Chondrocyte (in vitro differentiated cells): Measurements from ENCODE around the gene WDR48. TPM values are rescaled to one million over a fixed set of nuclear protein-coding genes. Genes with fewer than 3 reads are reported as not detected.

Source experiments
- DNase-seq: peaks from one replicate; pipeline ENCODE4 v3.0.0; 2021; ENCODE audit warnings: mixed read lengths, low spot score
- H3K27ac Mint-ChIP-seq: one replicate; pipeline ENCODE4 v1.8.0; 2021; ENCODE audit warnings: mild to moderate bottlenecking, moderate library complexity, mixed read lengths; ENCODE audit not compliant: unreplicated experiment
- H3K27me3 Mint-ChIP-seq: 2 replicates; pipeline ENCODE4 v1.8.0; 2021; ENCODE audit warnings: low read depth, mixed read lengths
- H3K36me3 Mint-ChIP-seq: 2 replicates; pipeline ENCODE4 v1.8.0; 2021; ENCODE audit warnings: low read depth, mixed read lengths
- H3K4me1 Mint-ChIP-seq: 2 replicates; pipeline ENCODE4 v1.8.0; 2021; ENCODE audit warnings: low read depth, mild to moderate bottlenecking, mixed read lengths
- H3K4me3 Mint-ChIP-seq: one replicate; pipeline ENCODE4 v1.8.0; 2021; ENCODE audit warnings: mild to moderate bottlenecking, moderate library complexity, mixed read lengths; ENCODE audit not compliant: unreplicated experiment
- H3K9me3 Mint-ChIP-seq: 2 replicates; pipeline ENCODE4 v1.8.0; 2021; ENCODE audit warnings: low read depth, mixed read lengths
- CTCF ChIP-seq: fragments of 200-600 bp; sonication (generic); IDR thresholded peaks from 2 replicates; pipeline ENCODE4 v1.5.0; 2021; ENCODE audit warnings: antibody characterized with exemption, mild to moderate bottlenecking, moderate library complexity
- total RNA-seq: library from RNA; stranded (reverse); gene quantifications from 3 replicates; pipeline ENCODE4 v1.2.1, GENCODE V29; 2021

Gene WDR48
- total RNA-seq, 1 donor from 2014 or later, result 31.8 TPM

- Mint-ChIP-seq H3K4me1 (peaks cover 52% of the 10 kb centered on the region), H3K4me3 (no peak overlapping the region), H3K36me3 (peaks cover 36% of the 10 kb centered on the region), H3K27me3 (no peaks in the 10 kb centered on the region), H3K27ac (peak overlapping the region; percentile 69), H3K9me3 (no peaks in the 10 kb centered on the region)
- DNase-seq, result no peak
- no peak for TF ChIP-seq CTCF
Measured at GRCh38 chr3:39140341-39140971, 88.6 kb downstream of the WDR48 start.

- DNase-seq, result peak; percentile 84
- H3K36me3 Mint-ChIP-seq, result peaks cover 40% of the 10 kb centered on the region
- no peak for TF ChIP-seq CTCF
- no peak overlapping the region for H3K4me3 Mint-ChIP-seq
- H3K9me3 Mint-ChIP-seq, result no peaks in the 10 kb centered on the region
- peak overlapping the region; percentile 69 for H3K27ac Mint-ChIP-seq
- peaks cover 59% of the 10 kb centered on the region for H3K4me1 Mint-ChIP-seq
- no peaks in the 10 kb centered on the region for H3K27me3 Mint-ChIP-seq
Measured at GRCh38 chr3:39141171-39141995, 89.6 kb downstream of the WDR48 start.

- Mint-ChIP-seq H3K4me3 (no peak overlapping the region), H3K9me3 (no peaks in the 10 kb centered on the region), H3K27ac (peak overlapping the region; percentile 61), H3K36me3 (peaks cover 40% of the 10 kb centered on the region), H3K4me1 (peaks cover 66% of the 10 kb centered on the region), H3K27me3 (no peaks in the 10 kb centered on the region)
- no peak for DNase-seq
- TF ChIP-seq CTCF, result no peak
Measured at GRCh38 chr3:39142067-39142466, 90.3 kb downstream of the WDR48 start.

- DNase-seq, result no peak
- Mint-ChIP-seq H3K27ac (peak overlapping the region; percentile 20), H3K4me1 (peaks cover 74% of the 10 kb centered on the region)
Measured at GRCh38 chr3:39143051-39143885, 91.5 kb downstream of the WDR48 start.

More at GRCh38 chr3:39143051-39143885, 91.5 kb downstream of the WDR48 start:
- Mint-ChIP-seq H3K27me3 (no peaks in the 10 kb centered on the region), H3K9me3 (no peaks in the 10 kb centered on the region), H3K36me3 (peaks cover 36% of the 10 kb centered on the region), H3K4me3 (no peak overlapping the region)
- TF ChIP-seq CTCF, result no peak
